ENCODE results near the gene PRKCH. TPM values are rescaled to one million over a fixed set of nuclear protein-coding genes. Genes with fewer than 3 reads are reported as not detected.

Gene PRKCH
- total RNA-seq, 2 experiments from 2014 or later, result 0.85 to 2.3 TPM

DNA sequence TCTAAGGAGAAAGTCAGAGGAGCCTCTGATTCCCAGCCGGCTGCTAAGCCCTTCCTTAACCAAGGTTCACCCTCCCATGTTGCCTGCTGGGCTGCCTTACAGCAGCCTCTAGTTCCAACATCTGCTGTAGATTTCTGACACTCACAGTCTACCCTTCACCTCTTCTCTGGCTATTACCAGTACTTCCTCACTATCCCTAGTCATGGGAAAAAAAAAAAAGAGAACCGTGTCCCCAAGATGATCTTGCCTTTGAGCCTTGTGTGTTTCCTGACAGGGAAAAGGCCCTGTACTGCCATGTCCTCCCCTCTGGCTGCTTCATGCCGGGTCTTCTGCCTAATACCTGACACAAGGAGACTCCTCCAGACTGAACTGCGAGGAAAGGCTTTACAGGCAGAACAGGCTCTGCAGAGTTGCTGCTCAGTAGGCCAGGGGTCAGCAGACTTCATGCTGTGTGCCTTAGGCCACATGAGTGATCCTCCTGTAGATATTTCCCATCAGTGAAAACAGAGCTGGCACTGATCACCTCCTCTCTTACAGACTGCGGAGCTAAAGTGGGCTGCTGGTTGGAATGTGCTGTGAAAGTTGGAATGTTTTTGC lies 46.8 kb downstream of the PRKCH start:
- H3K36me3 ChIP-seq (ENCODE audit: insufficient read depth, low read length), result no peaks in the 10 kb centered on the region
- POLR2A ChIA-PET, result interaction anchor here (1.0 kb wide), 1 partner anchor 14 kb away, joined by 3 read pairs; no protein-coding TSS in a partner anchor
- BruUV-seq (replicated peaks), result no TSS peak
- H3K9me2 ChIP-seq (ENCODE audit: insufficient read depth, low read length), result no peaks in the 10 kb centered on the region
- H2AFZ ChIP-seq (ENCODE audit: low read length), result no peak overlapping the region
- no peak overlapping the region for H3K4me2 ChIP-seq (ENCODE audit: low read length)
- no peaks in the 10 kb centered on the region for H4K20me1 ChIP-seq (ENCODE audit: insufficient read depth, low read length)
- TF ChIP-seq EZH2phosphoT487 (IDR thresholded peaks at IDR 0.05; ENCODE audit: borderline replicate concordance, low read depth, low read length), result no peak
- TF ChIP-seq, protein P1, sequence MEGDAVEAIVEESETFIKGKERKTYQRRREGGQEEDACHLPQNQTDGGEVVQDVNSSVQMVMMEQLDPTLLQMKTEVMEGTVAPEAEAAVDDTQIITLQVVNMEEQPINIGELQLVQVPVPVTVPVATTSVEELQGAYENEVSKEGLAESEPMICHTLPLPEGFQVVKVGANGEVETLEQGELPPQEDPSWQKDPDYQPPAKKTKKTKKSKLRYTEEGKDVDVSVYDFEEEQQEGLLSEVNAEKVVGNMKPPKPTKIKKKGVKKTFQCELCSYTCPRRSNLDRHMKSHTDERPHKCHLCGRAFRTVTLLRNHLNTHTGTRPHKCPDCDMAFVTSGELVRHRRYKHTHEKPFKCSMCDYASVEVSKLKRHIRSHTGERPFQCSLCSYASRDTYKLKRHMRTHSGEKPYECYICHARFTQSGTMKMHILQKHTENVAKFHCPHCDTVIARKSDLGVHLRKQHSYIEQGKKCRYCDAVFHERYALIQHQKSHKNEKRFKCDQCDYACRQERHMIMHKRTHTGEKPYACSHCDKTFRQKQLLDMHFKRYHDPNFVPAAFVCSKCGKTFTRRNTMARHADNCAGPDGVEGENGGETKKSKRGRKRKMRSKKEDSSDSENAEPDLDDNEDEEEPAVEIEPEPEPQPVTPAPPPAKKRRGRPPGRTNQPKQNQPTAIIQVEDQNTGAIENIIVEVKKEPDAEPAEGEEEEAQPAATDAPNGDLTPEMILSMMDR (conservative IDR thresholded peaks at IDR 0.05; ENCODE audit: low read length), result no peak
- CTCF ChIA-PET (ENCODE audit: unreplicated experiment), result no interaction called here
- H3K27ac ChIP-seq (ENCODE audit: low read depth, low read length, poor library complexity, severe bottlenecking), result no peak overlapping the region
- H3K4me3 ChIP-seq (ENCODE audit: low read depth, low read length, poor library complexity, severe bottlenecking), result no peak overlapping the region
- H3K9me3 ChIP-seq (ENCODE audit: low read length), result no peaks in the 10 kb centered on the region
- intact Hi-C loops (cut with micrococcal nuclease; ENCODE audit: unreplicated experiment), result no loop called here
- no peak for DNase-seq (ENCODE audit: low spot score)
- no peaks in the 10 kb centered on the region for H3K79me2 ChIP-seq (ENCODE audit: insufficient read depth, low read depth, low read length)
- no peaks in the 10 kb centered on the region for H3K4me1 ChIP-seq (ENCODE audit: insufficient read depth, low read length, poor library complexity, severe bottlenecking)

DNA sequence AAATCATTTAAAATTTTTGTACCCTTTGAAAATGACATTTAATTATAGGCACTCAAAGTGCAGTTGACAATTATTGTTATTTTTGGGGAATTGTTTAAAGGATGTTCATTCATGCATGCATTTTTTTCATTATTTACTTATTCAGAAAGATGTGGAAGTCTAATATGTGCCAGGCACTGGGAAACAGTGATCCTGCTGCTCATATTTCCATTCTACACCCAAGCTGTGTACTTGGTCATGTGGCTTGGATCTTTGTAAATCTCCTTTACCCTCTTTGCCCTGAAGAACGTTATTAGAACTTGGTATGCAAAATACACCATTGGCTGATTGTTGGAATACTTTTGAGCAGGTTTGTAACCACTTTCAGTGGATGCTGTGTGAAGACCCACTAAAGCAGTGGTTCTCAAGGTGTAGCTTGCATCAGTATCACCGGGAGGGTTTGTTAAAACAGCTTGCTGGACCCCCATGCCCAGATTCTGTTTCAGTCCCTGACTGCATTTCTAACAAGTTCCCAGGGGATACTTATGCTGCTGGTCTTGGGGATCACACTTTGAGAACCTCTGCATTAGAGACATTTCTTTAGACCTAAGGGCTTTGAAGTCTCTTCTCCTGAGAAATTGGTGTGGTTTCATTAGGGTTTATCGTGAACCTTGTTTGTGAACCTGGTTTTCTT lies 47.5 kb downstream of the PRKCH start:
- H3K4me1 ChIP-seq (ENCODE audit: insufficient read depth, low read length, poor library complexity, severe bottlenecking), result no peaks in the 10 kb centered on the region
- ChIA-PET CTCF (ENCODE audit: unreplicated experiment) (no interaction called here), POLR2A (interaction anchor here (1.0 kb wide), 1 partner anchor 13 kb away, joined by 3 read pairs; no protein-coding TSS in a partner anchor)
- H3K9me3 ChIP-seq (ENCODE audit: low read length), result no peaks in the 10 kb centered on the region
- H3K9me2 ChIP-seq (ENCODE audit: insufficient read depth, low read length), result no peaks in the 10 kb centered on the region
- no peak for DNase-seq (ENCODE audit: low spot score)
- no peak overlapping the region for H3K27ac ChIP-seq (ENCODE audit: low read depth, low read length, poor library complexity, severe bottlenecking)
- intact Hi-C loops (cut with micrococcal nuclease; ENCODE audit: unreplicated experiment), result no loop called here
- H2AFZ ChIP-seq (ENCODE audit: low read length), result no peak overlapping the region
- no peak overlapping the region for H3K4me3 ChIP-seq (ENCODE audit: low read depth, low read length, poor library complexity, severe bottlenecking)
- no peaks in the 10 kb centered on the region for H3K36me3 ChIP-seq (ENCODE audit: insufficient read depth, low read length)
- no peaks in the 10 kb centered on the region for H3K79me2 ChIP-seq (ENCODE audit: insufficient read depth, low read depth, low read length)
- H3K4me2 ChIP-seq (ENCODE audit: low read length), result no peak overlapping the region
- H4K20me1 ChIP-seq (ENCODE audit: insufficient read depth, low read length), result no peaks in the 10 kb centered on the region
- TF ChIP-seq EZH2phosphoT487 (IDR thresholded peaks at IDR 0.05; ENCODE audit: borderline replicate concordance, low read depth, low read length), result no peak
- TF ChIP-seq, protein P1 (conservative IDR thresholded peaks at IDR 0.05; ENCODE audit: low read length), result no peak
- no TSS peak for BruUV-seq (replicated peaks)

DNA sequence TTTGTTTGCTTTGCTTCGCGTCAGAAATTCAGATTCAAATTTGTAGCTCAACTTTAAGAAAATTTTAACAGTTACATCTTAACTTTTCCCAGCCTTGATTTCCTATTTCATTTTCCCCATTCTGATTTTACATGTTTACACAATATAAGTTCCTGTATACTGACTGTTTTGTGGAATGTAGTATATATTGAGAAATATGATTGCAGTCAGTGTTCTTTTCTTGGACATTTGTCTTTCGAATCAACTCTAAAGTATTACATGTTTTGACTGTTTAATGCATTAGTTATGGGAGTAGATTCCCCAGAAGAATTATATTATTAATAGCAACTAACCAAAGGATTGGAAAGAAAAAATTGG lies 48.1 kb downstream of the PRKCH start:
- H3K79me2 ChIP-seq (ENCODE audit: insufficient read depth, low read depth, low read length), result no peaks in the 10 kb centered on the region
- BruUV-seq (replicated peaks), result no TSS peak

More for the DNA sequence above, 48.1 kb downstream of the PRKCH start:
- Histone ChIP-seq H3K9me3 (ENCODE audit: low read length) (peaks cover 1% of the 10 kb centered on the region), H3K9me2 (ENCODE audit: insufficient read depth, low read length) (no peaks in the 10 kb centered on the region), H2AFZ (ENCODE audit: low read length) (no peak overlapping the region), H4K20me1 (ENCODE audit: insufficient read depth, low read length) (no peaks in the 10 kb centered on the region), H3K4me3 (ENCODE audit: low read depth, low read length, poor library complexity, severe bottlenecking) (no peak overlapping the region), H3K27ac (ENCODE audit: low read depth, low read length, poor library complexity, severe bottlenecking) (no peak overlapping the region), H3K4me2 (ENCODE audit: low read length) (no peak overlapping the region), H3K36me3 (ENCODE audit: insufficient read depth, low read length) (no peaks in the 10 kb centered on the region), H3K4me1 (ENCODE audit: insufficient read depth, low read length, poor library complexity, severe bottlenecking) (no peaks in the 10 kb centered on the region)
- POLR2A ChIA-PET, result interaction anchor here (1.0 kb wide), 1 partner anchor 13 kb away, joined by 3 read pairs; no protein-coding TSS in a partner anchor
- intact Hi-C loops (cut with micrococcal nuclease; ENCODE audit: unreplicated experiment), result no loop called here
- CTCF ChIA-PET (ENCODE audit: unreplicated experiment), result no interaction called here
- DNase-seq (ENCODE audit: low spot score), result no peak
- TF ChIP-seq EZH2phosphoT487 (IDR thresholded peaks at IDR 0.05; ENCODE audit: borderline replicate concordance, low read depth, low read length), result no peak
- TF ChIP-seq, protein P1 (conservative IDR thresholded peaks at IDR 0.05; ENCODE audit: low read length), result no peak
